RWPE1 (cell line): ENCODE data around the gene LRCH4.

Source experiments
- CTCF ChIA-PET: fragments of 350-600 bp; sonication (Branson Sonifier 250); formaldehyde crosslinking; extraction: SDS; loops from one replicate; lab custom pipeline; 2021; lab: Yijun Ruan, JAX
- POLR2A ChIA-PET: fragments of 400-600 bp; formaldehyde crosslinking; extraction: SDS; loops from one replicate; lab custom pipeline; 2020; ENCODE audit warnings: antibody characterized with exemption; ENCODE audit not compliant: low non-redundant PET; lab: Yijun Ruan, JAX
- DNase-seq: peaks from one replicate; pipeline ENCODE4 v3.0.0; 2012; ENCODE audit warnings: low spot score
- H3K27ac ChIP-seq: fragments of 450-650 bp; 2 replicates; pipeline ENCODE4 v1.5.1; 2017
- CTCF ChIP-seq: fragments of 450-650 bp; conservative IDR thresholded peaks from 2 replicates; pipeline ENCODE4 v1.5.1; 2017; ENCODE audit warnings: low read depth, mild to moderate bottlenecking

Gene LRCH4

GRCh38 chr7:100614308-100614861 lies 28.5 kb upstream of the LRCH4 start:
- DNase-seq, result no peak
- ChIA-PET POLR2A (no interaction called here), CTCF (interaction anchor here (0.6 to 3.0 kb wide), 3 partner anchors 19 to 63 kb away, joined by 5 to 14 read pairs (median 5); no protein-coding TSS in a partner anchor)
- H3K27ac ChIP-seq, result no peak overlapping the region
- TF ChIP-seq CTCF, result no peak

- ChIA-PET CTCF (interaction anchor here (0.8 to 3.0 kb wide), 4 partner anchors 19 to 61 kb away, joined by 4 to 14 read pairs (median 6); no protein-coding TSS in a partner anchor), POLR2A (no interaction called here)
- TF ChIP-seq CTCF, result no peak; the same call in 1 of the 2 replicates
- no peak for DNase-seq
- peak overlapping the region; percentile 91 for H3K27ac ChIP-seq
These were observed 27.7 kb upstream of the LRCH4 start for GRCh38 chr7:100613412-100614175.

GRCh38 chr7:100612730-100613390 lies 26.9 kb upstream of the LRCH4 start:
- H3K27ac ChIP-seq, result peak overlapping the region; percentile 91
- no peak for DNase-seq
- TF ChIP-seq CTCF, result peak; percentile 26; the same call in 1 of the 2 replicates
- ChIA-PET POLR2A (interaction anchor here (0.6 to 1.5 kb wide), 5 partner anchors 26 to 825 kb away, joined by 3 to 8 read pairs (median 6); partner anchors contain the start of genes FBXO24 and LRCH4), CTCF (interaction anchor here (0.8 to 1.8 kb wide), 4 partner anchors 20 to 104 kb away, joined by 3 to 7 read pairs (median 4); no protein-coding TSS in a partner anchor)

GRCh38 chr7:100611983-100612729 lies 26.2 kb upstream of the LRCH4 start, which contains the start of gene MOSPD3:
Gene MOSPD3 (plus strand): TSS chr7:100612540. CDS start chr7:100612792, 252 bp downstream.
- no peak for TF ChIP-seq CTCF
- CTCF ChIA-PET, result interaction anchor here (0.8 to 1.8 kb wide), 4 partner anchors 21 to 105 kb away, joined by 3 to 7 read pairs (median 4); no protein-coding TSS in a partner anchor
- peak; percentile 99 for DNase-seq
- POLR2A ChIA-PET, result interaction anchor here (0.6 to 1.5 kb wide), 3 partner anchors 26 to 825 kb away, joined by 3 to 7 read pairs (median 6); partner anchors contain the start of genes FBXO24 and LRCH4
- peak within 1 kb of the TSS; percentile 91 for H3K27ac ChIP-seq

- DNase-seq, result no peak
- ChIA-PET POLR2A (no interaction called here), CTCF (no interaction called here)
- no peak for TF ChIP-seq CTCF
- H3K27ac ChIP-seq, result peak overlapping the region; percentile 16; the same call in 1 of the 2 replicates
These were observed 24.0 kb upstream of the LRCH4 start for GRCh38 chr7:100609958-100610357.
